ENCODE data around the gene OGFOD1. TPM values are rescaled to one million over a fixed set of nuclear protein-coding genes. Genes with fewer than 3 reads are reported as not detected.
A peak's percentile ranks its signal among the peaks of the same experiment; 100 is the strongest.

The OGFOD1 gene
- total and polyA plus RNA-seq, 9 of the 15 experiments (the other 6 are each of a cell fraction or from before 2014, with no cell fraction given): 60.4 to 134 (median 85.8) TPM

DNA sequence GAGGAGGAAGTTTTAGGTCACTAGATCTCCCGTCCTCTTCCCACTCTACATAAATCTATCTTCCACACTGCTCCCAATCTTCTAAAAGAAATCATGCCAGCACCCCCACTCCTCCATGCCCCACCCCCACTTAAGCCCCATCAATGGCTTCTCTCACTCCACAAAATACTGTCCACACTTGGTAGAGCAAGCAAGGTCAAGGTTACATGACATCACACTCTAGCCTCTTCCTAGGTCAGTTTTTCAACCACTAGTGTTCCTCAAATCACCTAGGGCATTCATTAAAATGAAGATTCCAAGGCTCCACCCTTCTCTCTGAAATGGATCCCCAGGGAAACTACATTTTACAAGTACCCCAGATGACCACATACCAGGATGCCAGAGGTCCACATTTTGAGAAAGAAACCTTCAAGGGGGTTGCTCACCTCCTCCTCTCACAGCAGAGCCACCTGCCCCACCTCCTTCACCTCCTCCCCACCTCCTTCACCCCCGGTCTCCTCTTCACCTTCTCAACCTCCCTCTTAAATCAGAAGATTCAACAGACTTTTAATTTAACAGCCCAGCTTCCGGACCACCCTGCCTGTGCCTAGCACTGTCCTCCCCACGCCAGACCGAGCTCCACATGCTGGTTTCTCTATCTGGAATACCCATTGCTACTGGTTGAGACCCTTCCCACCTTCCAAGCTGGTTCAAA is 29.2 kb upstream of the OGFOD1 start (continued):
- TF ChIP-seq RCOR1 (IDR thresholded peaks at IDR 0.05; ENCODE audit: borderline replicate concordance in 1 of 2, low read depth in 2 of 2, low read length in 2 of 2) (peak in 1 of 2 experiments; percentile 6; a peak in 1 of 4 replicates), HDAC1 (IDR thresholded peaks at IDR 0.05) (0 out of 4 replicates have a peak, but pooled peaks of 1 of the 2 experiments have one; percentile 39), ATF7 (IDR thresholded peaks at IDR 0.05) (peak; percentile 68; the same call in 1 of the 2 replicates), SMARCA4 (IDR thresholded peaks at IDR 0.05) (0 out of 2 replicates have a peak, but pooled peaks have one; percentile 40), YY1 (IDR thresholded peaks at IDR 0.05; ENCODE audit: borderline replicate concordance in 1 of 3, control insufficient read depth in 1 of 3, extremely low read depth in 1 of 3, insufficient read depth in 3 of 3, insufficient read length in 1 of 3, insufficient replicate concordance in 2 of 3, low read depth in 1 of 3, low read length in 2 of 3) (peak in 1 of 3 experiments; percentile 75), CREM (IDR thresholded peaks at IDR 0.05; ENCODE audit: low read depth) (peak; percentile 35; the same call in 1 of the 2 replicates), ZEB2 (IDR thresholded peaks at IDR 0.05) (0 out of 2 replicates have a peak, but pooled peaks have one; percentile 34)
- TF ChIP-seq, protein P1, sequence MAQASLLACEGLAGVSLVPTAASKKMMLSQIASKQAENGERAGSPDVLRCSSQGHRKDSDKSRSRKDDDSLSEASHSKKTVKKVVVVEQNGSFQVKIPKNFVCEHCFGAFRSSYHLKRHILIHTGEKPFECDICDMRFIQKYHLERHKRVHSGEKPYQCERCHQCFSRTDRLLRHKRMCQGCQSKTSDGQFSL (CRISPR knock-in tag; IDR thresholded peaks at IDR 0.05): no peak; the same call in 1 of the 2 replicates
- TF ChIP-seq, protein P1 (tag; IDR thresholded peaks at IDR 0.05): 0 out of 4 replicates have a peak, but pooled peaks of 1 of the 2 experiments have one; percentile 18
- TF ChIP-seq, protein P2, sequence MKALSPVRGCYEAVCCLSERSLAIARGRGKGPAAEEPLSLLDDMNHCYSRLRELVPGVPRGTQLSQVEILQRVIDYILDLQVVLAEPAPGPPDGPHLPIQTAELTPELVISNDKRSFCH (CRISPR knock-in tag; IDR thresholded peaks at IDR 0.05): no peak
- TF ChIP-seq, protein P2 (tag; IDR thresholded peaks at IDR 0.05): no peak
